Measurements from ENCODE around the gene ALKBH5. TPM values are rescaled to one million over a fixed set of nuclear protein-coding genes. Genes with fewer than 3 reads are reported as not detected.

Gene ALKBH5
- total RNA-seq, 1 experiment from 2014 or later = 97.8 TPM

DNA sequence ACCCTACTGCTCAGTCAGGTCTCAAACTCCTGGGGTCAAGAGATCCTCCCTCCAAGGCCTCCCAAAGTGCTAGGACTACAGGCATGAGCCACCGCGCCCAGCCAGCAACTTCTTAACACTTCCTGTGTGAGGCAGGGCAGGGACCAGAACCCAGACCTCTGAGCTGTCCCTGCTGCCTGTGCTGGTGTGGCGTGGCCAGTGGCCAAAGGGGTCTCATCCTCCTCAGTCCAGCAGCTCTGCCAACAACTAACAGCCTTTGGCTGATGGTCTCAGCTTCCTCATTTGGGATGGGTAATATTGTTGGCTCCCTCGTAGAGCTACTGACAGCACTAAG lies 40.4 kb downstream of the ALKBH5 start (continued):
- TF ChIP-seq, protein P1, sequence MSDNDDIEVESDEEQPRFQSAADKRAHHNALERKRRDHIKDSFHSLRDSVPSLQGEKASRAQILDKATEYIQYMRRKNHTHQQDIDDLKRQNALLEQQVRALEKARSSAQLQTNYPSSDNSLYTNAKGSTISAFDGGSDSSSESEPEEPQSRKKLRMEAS (IDR thresholded peaks at IDR 0.05) = no peak
- TF ChIP-seq POLR2AphosphoS5 (IDR thresholded peaks at IDR 0.05; ENCODE audit: low read depth, low read length) (no peak), SIN3A (IDR thresholded peaks at IDR 0.05; ENCODE audit: low read depth) (no peak), TCF7L2 (IDR thresholded peaks at IDR 0.05; ENCODE audit: borderline replicate concordance, extremely low read depth, insufficient read depth, insufficient read length) (no peak), SP1 (IDR thresholded peaks at IDR 0.05; ENCODE audit: low read depth) (no peak)

DNA sequence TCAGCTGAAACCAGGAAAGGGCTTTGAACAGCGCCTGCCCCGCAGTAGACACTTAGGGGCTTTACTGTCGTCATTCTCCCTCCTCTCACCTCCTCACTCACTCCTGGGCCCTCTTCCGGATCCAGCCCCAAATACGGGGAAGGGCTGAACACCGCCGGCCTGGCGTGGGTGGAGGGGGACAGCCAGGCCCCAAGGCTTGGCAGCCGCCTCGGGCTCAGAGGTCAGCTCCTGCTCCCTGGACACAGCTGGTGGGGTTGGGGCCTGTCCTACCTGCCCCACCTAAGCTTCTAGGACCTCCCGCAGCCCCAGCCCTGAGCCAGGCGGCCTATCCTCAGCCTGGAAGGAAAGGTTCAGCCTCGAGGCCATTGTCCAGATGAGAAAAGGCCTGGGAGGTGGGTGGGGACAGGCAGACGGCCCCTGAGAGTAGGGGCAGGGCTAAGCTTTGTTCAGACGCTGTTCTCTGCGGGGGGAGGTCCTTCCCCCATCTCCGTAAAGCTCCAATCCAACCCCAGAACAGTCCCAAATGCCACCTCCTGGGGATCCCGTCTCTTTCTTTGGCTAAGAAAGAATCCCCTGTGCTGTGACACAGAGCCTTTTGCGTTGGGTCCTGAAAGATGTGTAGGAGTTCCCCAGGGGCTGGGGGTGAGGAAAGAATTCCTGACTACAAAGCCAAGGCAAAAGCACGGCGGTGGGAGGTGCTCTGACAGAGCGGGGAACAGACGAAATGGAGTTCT lies 40.9 kb downstream of the ALKBH5 start:
- no peak for DNase-seq (ENCODE audit: low read depth, low spot score)
- no peak for ATAC-seq
- peak overlapping the region; percentile 37 to 46 for H3K4me3 ChIP-seq (replicated peaks in 1 of 2; ENCODE audit: low read depth in 1 of 2, low read length in 2 of 2)
- H3K9me2 ChIP-seq (ENCODE audit: insufficient read depth) = no peaks in the 10 kb centered on the region
- H3K9ac ChIP-seq (ENCODE audit: low read length) = peak overlapping the region; percentile 46
- peak overlapping the region; percentile 74 for H2AFZ ChIP-seq (ENCODE audit: low read depth, low read length, poor library complexity, severe bottlenecking)
- no TSS peak for BruUV-seq (replicated peaks)
- H3K36me3 ChIP-seq (ENCODE audit: control insufficient read depth in 1 of 2, insufficient read depth in 2 of 2, low read length in 2 of 2) = no peaks in the 10 kb centered on the region
- peak overlapping the region; percentile 81 for H3K4me2 ChIP-seq (ENCODE audit: low read length)
- ChIA-PET RAD21 (ENCODE audit: low non-redundant PET in 1 of 2, low total read pairs in 2 of 2, uncharacterized antibody in 2 of 2, unreplicated experiment in 2 of 2) (no interaction called here), POLR2A (no interaction called here), CTCF (interaction anchor here (1.5 kb wide), 1 partner anchor 40 kb away, joined by 3 read pairs; the partner anchor contains the start of gene ALKBH5)
- H3K79me2 ChIP-seq (ENCODE audit: insufficient read depth, low read length) = peaks cover 17% of the 10 kb centered on the region
- no peaks in the 10 kb centered on the region for H3K27me3 ChIP-seq (ENCODE audit: insufficient read depth, low read length)
- peaks cover 23 to 42% of the 10 kb centered on the region in 2 experiments for H3K4me1 ChIP-seq (ENCODE audit: control insufficient read depth in 1 of 2, insufficient read depth in 2 of 2, low read length in 2 of 2)
- intact Hi-C loops (cut with micrococcal nuclease) = loop anchor here (2.0 kb wide), 1 partner anchor 36 kb away; the partner anchor contains the start of gene MIEF2
- H3K9me3 ChIP-seq (ENCODE audit: control insufficient read depth in 1 of 2, insufficient read depth in 1 of 2, low read depth in 1 of 2, low read length in 2 of 2) = no peaks in the 10 kb centered on the region
- H4K20me1 ChIP-seq (ENCODE audit: insufficient read depth) = no peaks in the 10 kb centered on the region
- 0 out of 2 replicates have a peak overlapping the region, but pooled peaks have one; percentile 10 for H3K27ac ChIP-seq (ENCODE audit: low read depth, low read length)
- TF ChIP-seq ZNF274 (IDR thresholded peaks at IDR 0.05; ENCODE audit: low read depth, low read length) = no peak
- peak; percentile 22; the same call in 1 of the 2 replicates for TF ChIP-seq ZFX (IDR thresholded peaks at IDR 0.05)
- TF ChIP-seq JUND (IDR thresholded peaks at IDR 0.05) = no peak
- TF ChIP-seq, protein P2, sequence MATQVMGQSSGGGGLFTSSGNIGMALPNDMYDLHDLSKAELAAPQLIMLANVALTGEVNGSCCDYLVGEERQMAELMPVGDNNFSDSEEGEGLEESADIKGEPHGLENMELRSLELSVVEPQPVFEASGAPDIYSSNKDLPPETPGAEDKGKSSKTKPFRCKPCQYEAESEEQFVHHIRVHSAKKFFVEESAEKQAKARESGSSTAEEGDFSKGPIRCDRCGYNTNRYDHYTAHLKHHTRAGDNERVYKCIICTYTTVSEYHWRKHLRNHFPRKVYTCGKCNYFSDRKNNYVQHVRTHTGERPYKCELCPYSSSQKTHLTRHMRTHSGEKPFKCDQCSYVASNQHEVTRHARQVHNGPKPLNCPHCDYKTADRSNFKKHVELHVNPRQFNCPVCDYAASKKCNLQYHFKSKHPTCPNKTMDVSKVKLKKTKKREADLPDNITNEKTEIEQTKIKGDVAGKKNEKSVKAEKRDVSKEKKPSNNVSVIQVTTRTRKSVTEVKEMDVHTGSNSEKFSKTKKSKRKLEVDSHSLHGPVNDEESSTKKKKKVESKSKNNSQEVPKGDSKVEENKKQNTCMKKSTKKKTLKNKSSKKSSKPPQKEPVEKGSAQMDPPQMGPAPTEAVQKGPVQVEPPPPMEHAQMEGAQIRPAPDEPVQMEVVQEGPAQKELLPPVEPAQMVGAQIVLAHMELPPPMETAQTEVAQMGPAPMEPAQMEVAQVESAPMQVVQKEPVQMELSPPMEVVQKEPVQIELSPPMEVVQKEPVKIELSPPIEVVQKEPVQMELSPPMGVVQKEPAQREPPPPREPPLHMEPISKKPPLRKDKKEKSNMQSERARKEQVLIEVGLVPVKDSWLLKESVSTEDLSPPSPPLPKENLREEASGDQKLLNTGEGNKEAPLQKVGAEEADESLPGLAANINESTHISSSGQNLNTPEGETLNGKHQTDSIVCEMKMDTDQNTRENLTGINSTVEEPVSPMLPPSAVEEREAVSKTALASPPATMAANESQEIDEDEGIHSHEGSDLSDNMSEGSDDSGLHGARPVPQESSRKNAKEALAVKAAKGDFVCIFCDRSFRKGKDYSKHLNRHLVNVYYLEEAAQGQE (IDR thresholded peaks at IDR 0.05; ENCODE audit: low read depth) = no peak
